Thoracic aorta (tissue), 2 donors: Measurements from ENCODE around the gene ITGA6. TPM values are rescaled to one million over a fixed set of nuclear protein-coding genes. Genes with fewer than 3 reads are reported as not detected.

ENCODE experiments used
- ATAC-seq: fragments of 150-250 bp; one replicate; pipeline ENCODE4 v1.8.0; 2017; ENCODE audit warnings: low read depth; ENCODE audit not compliant: insufficient number of reproducible peaks, low FRiP score
- DNase-seq: peaks from one replicate; pipeline ENCODE4 v3.0.0-alpha.2; 2020; ENCODE audit warnings: low spot score
- H3K27ac ChIP-seq, 2 donors: fragments of 200-600 bp; sonication (generic); 1 replicate in 1 of 2; 2 replicates in 1 of 2; pipeline ENCODE4 v1.5.1; 2016; ENCODE audit warnings: mild to moderate bottlenecking in 2 of 2, moderate library complexity in 2 of 2
- H3K27me3 ChIP-seq: fragments of 200-600 bp; sonication (generic); replicated peaks from 2 replicates; pipeline ENCODE4 v1.6.0; 2016; ENCODE audit warnings: mild to moderate bottlenecking; ENCODE audit not compliant: insufficient read depth
- H3K36me3 ChIP-seq: fragments of 200-600 bp; sonication (generic); one replicate; pipeline ENCODE4 v1.5.1; 2016
- H3K4me1 ChIP-seq, 2 donors: fragments of 200-600 bp; sonication (generic); 1 replicate in 1 of 2; 2 replicates in 1 of 2; pipeline versions ENCODE4 v1.5.1 to v1.6.0; 2016; ENCODE audit warnings: low read depth in 2 of 2, mild to moderate bottlenecking in 1 of 2; ENCODE audit not compliant: control insufficient read depth in 1 of 2
- H3K4me3 ChIP-seq: fragments of 200-600 bp; sonication (generic); 2 replicates; pipeline ENCODE4 v1.5.1; 2016; ENCODE audit warnings: mild to moderate bottlenecking
- H3K9me3 ChIP-seq: fragments of 200-600 bp; sonication (generic); 2 replicates; pipeline ENCODE4 v1.5.1; 2016
- CTCF ChIP-seq: fragments of 200-600 bp; sonication (generic); IDR thresholded peaks from one replicate; pipeline ENCODE4 v1.5.1; 2019; ENCODE audit warnings: antibody characterized with exemption
- total RNA-seq, 2 donors: library from RNA; depleted of rRNA; stranded (reverse); fragments of >200 nt; gene quantifications; one replicate each; pipeline versions ENCODE4 v1.1.0 to v1.2.3, GENCODE V29; 2016

The ITGA6 gene
- total RNA-seq, 2 donors from 2014 or later = 20.2 to 27.3 TPM

DNA sequence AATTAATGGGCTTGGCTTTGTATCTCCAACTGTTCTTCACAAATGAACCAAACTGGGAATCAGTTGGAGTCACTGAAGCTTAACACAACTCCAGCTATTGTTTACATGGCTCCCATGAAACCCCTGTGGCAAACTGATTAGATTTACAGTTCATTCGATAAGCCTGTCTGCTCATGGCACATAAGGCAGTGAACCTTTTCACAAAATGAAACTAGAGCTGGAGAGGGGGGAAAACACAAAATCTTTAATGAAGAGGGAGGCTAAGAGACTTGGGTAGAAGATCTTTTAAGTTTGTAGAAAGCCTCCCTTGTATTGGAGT, 11.6 kb upstream of the ITGA6 start:
- Histone ChIP-seq H3K4me1 (no peaks in the 10 kb centered on the region), H3K27ac (no peak overlapping the region), H3K4me3 (no peak overlapping the region), H3K9me3 (no peaks in the 10 kb centered on the region), H3K36me3 (no peaks in the 10 kb centered on the region), H3K27me3 (no peaks in the 10 kb centered on the region)
- ATAC-seq (no peak), DNase-seq (no peak)
- no peak for TF ChIP-seq CTCF

DNA sequence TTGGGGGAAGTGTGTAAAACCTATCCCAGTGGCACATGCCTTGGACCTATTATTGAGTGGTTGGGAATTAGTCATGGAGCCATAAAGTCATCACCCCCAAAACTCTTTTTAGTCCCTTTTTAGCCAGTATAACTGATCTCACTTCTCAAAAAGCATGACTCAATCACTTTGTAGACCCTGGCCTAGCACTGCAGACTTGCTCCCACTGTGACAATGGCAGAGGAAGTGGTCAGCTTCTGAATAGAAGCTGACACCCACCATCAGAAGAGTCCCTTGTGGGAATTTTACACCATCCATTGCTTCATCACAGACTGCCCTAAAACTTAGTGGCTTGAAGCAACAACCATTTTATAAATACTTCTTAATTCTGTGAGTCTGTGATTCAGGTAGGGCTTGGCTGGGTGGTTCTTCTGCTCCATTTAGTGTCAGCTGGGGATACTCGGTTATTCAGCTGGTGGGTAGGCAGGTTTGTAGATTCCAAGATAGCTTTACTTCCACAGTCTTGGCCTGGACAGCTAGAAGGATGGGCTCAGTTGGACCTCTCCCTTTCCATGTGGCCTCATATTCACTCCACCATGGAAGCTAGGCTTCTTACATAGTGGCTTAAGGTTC, 10.8 kb upstream of the ITGA6 start:
- no peak for TF ChIP-seq CTCF
- Histone ChIP-seq H3K9me3 (no peaks in the 10 kb centered on the region), H3K27me3 (no peaks in the 10 kb centered on the region), H3K4me1 (no peaks in the 10 kb centered on the region), H3K4me3 (no peak overlapping the region), H3K36me3 (no peaks in the 10 kb centered on the region), H3K27ac (no peak overlapping the region)
- no peak for DNase-seq
- no peak for ATAC-seq

DNA sequence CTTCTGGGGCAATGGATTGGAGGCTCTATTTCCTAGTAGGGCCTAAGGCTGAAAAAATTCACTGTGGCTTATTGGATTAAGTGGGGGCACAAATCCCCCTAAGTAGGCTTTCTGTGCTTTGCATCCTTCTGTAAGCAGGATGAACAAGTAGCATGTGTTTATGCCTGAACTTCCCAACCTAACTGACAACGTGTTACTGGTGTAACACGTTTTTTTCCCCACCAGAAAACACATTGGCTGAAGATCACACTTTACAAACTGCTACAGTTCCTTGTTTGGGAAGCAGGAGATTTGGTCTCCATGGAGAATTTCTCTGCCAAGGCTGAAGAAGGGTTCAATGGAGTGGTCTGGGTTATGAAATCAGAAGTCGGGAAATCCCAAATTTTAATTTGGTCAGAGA, 7.2 kb upstream of the ITGA6 start:
- Histone ChIP-seq H3K9me3 (no peaks in the 10 kb centered on the region), H3K27me3 (no peaks in the 10 kb centered on the region), H3K4me1 (no peaks in the 10 kb centered on the region), H3K4me3 (no peak overlapping the region), H3K27ac (no peak overlapping the region), H3K36me3 (no peaks in the 10 kb centered on the region)
- TF ChIP-seq CTCF = no peak
- ATAC-seq (no peak), DNase-seq (no peak)

DNA sequence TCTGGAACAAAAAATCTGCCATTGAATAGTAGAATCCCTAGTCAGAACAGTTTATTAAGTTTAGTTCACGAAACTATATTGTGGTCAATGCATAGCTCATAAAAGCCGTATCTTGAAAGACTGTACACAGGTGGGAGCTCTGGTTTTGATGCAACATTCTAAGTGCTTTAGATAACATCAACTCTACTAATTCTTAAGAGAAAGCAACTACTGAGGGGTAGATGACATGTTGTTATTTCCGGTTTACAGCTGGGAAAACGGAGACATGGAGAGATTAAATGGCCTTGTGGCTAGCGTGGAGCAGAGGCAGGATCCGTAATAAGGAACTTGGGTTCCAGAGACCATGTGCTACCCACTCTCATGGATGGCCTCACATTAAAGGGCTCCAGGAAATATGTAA, 4.2 kb upstream of the ITGA6 start:
- Histone ChIP-seq H3K27me3 (no peaks in the 10 kb centered on the region), H3K4me1 (peaks cover 0 to 6% of the 10 kb centered on the region in 2 donors), H3K4me3 (no peak overlapping the region), H3K9me3 (no peaks in the 10 kb centered on the region), H3K36me3 (no peaks in the 10 kb centered on the region), H3K27ac (no peak overlapping the region)
- no peak for DNase-seq
- TF ChIP-seq CTCF = no peak
- ATAC-seq = no peak

- H3K27me3 ChIP-seq = no peaks in the 10 kb centered on the region
- DNase-seq (no peak), ATAC-seq (no peak)
- TF ChIP-seq CTCF = no peak
- no peak overlapping the region for H3K27ac ChIP-seq
- H3K36me3 ChIP-seq = no peaks in the 10 kb centered on the region
- H3K9me3 ChIP-seq = no peaks in the 10 kb centered on the region
- no peak overlapping the region for H3K4me3 ChIP-seq
- peaks cover 0 to 20% of the 10 kb centered on the region in 2 donors for H3K4me1 ChIP-seq
Observed at GRCh38 chr2:172425336-172425735, 2.0 kb upstream of the ITGA6 start.
